GM08714 (cell line): Measurements from ENCODE around the gene SH2D4B.
"Not testable (repeated sequence)": the region's sequence is repeated elsewhere in the genome, so short reads cannot be mapped to it uniquely, and the experiment has no call there.

Experiments used
- H3K4me3 ChIP-seq: fragments of 200-500 bp; sonication (Bioruptor generic); 2 replicates; pipeline ENCODE4 v1.5.1; 2014; ENCODE audit warnings: mild to moderate bottlenecking, low read length, inconsistent platforms
- ZNF274 ChIP-seq: IDR thresholded peaks from 2 replicates; pipeline ENCODE4 v1.6.1; 2012; ENCODE audit warnings: mild to moderate bottlenecking, low read depth, low read length

The SH2D4B gene

GRCh38 chr10:80540136-80540535, 2.4 kb downstream of the SH2D4B start:
- no peak for TF ChIP-seq ZNF274
- no peak overlapping the region for H3K4me3 ChIP-seq

GRCh38 chr10:80540618-80540980, 2.9 kb downstream of the SH2D4B start:
- no peak for TF ChIP-seq ZNF274

GRCh38 chr10:80540981-80541750, 3.5 kb downstream of the SH2D4B start:
- no peak for TF ChIP-seq ZNF274
- H3K4me3 ChIP-seq = no peak overlapping the region

More at GRCh38 chr10:80540618-80540980, 2.9 kb downstream of the SH2D4B start:
- no peak overlapping the region for H3K4me3 ChIP-seq

- no peak for TF ChIP-seq ZNF274
- no peak overlapping the region for H3K4me3 ChIP-seq
Measured at GRCh38 chr10:80542053-80542452, 4.4 kb downstream of the SH2D4B start.

- no peak overlapping the region for H3K4me3 ChIP-seq
- TF ChIP-seq ZNF274 = no peak
Measured at GRCh38 chr10:80542652-80543318, 5.1 kb downstream of the SH2D4B start.

GRCh38 chr10:80543319-80543672, 5.6 kb downstream of the SH2D4B start:
- H3K4me3 ChIP-seq = not testable (repeated sequence)

GRCh38 chr10:80544316-80544953, 6.7 kb downstream of the SH2D4B start:
- no peak overlapping the region for H3K4me3 ChIP-seq
- no peak for TF ChIP-seq ZNF274

GRCh38 chr10:80545258-80545881, 7.7 kb downstream of the SH2D4B start:
- H3K4me3 ChIP-seq = no peak overlapping the region
- no peak for TF ChIP-seq ZNF274

- no peak for TF ChIP-seq ZNF274
- no peak overlapping the region for H3K4me3 ChIP-seq
Measured at GRCh38 chr10:80552151-80552646, 14.5 kb downstream of the SH2D4B start.

GRCh38 chr10:80553436-80553835, 15.7 kb downstream of the SH2D4B start:
- H3K4me3 ChIP-seq = no peak overlapping the region
- no peak for TF ChIP-seq ZNF274

GRCh38 chr10:80554050-80554449, 16.3 kb downstream of the SH2D4B start:
- no peak for TF ChIP-seq ZNF274
- H3K4me3 ChIP-seq = no peak overlapping the region

- TF ChIP-seq ZNF274 = no peak
- no peak overlapping the region for H3K4me3 ChIP-seq
Measured at GRCh38 chr10:80555415-80555814, 17.7 kb downstream of the SH2D4B start.

GRCh38 chr10:80561950-80562349, 24.2 kb downstream of the SH2D4B start:
- TF ChIP-seq ZNF274 = no peak
- no peak overlapping the region for H3K4me3 ChIP-seq

GRCh38 chr10:80567292-80567691, 29.6 kb downstream of the SH2D4B start:
- no peak for TF ChIP-seq ZNF274

More at GRCh38 chr10:80567292-80567691, 29.6 kb downstream of the SH2D4B start:
- H3K4me3 ChIP-seq = no peak overlapping the region
